ENCODE data around the gene DEPDC5.

DNA sequence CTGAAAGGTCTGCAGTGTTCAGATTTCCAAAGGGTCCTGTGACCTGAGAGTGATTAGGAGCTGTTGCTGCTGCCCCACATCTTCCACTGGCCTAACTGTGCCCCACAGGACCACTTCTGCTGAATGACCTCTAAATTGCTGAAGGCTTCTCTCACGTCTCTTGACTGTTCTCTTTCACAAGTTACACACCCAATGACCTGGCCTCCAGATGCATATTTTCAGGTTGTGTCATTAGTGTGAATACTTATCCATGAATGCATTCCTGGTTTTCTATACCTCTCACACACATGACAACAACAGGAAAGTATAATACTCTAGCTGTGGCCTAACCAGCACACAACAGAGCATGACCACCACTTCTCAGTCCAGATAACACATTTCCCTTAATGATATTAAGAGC lies 19.3 kb upstream of the DEPDC5 start:
- TF ChIP-seq, protein P1, sequence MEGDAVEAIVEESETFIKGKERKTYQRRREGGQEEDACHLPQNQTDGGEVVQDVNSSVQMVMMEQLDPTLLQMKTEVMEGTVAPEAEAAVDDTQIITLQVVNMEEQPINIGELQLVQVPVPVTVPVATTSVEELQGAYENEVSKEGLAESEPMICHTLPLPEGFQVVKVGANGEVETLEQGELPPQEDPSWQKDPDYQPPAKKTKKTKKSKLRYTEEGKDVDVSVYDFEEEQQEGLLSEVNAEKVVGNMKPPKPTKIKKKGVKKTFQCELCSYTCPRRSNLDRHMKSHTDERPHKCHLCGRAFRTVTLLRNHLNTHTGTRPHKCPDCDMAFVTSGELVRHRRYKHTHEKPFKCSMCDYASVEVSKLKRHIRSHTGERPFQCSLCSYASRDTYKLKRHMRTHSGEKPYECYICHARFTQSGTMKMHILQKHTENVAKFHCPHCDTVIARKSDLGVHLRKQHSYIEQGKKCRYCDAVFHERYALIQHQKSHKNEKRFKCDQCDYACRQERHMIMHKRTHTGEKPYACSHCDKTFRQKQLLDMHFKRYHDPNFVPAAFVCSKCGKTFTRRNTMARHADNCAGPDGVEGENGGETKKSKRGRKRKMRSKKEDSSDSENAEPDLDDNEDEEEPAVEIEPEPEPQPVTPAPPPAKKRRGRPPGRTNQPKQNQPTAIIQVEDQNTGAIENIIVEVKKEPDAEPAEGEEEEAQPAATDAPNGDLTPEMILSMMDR (IDR thresholded peaks at IDR 0.05; ENCODE audit: low read depth, low read length, poor library complexity, severe bottlenecking), result no peak
- no peak for TF ChIP-seq EZH2phosphoT487 (IDR thresholded peaks at IDR 0.05; ENCODE audit: borderline replicate concordance, low read length)
